GM19043 (cell line): ENCODE results near the gene KHSRP.
"Not testable (repeated sequence)": the region's sequence is repeated elsewhere in the genome, so short reads cannot be mapped to it uniquely, and the experiment has no call there.

Source experiments
- ATAC-seq: cut with Tn5 transposase; IDR thresholded peaks from one replicate; pipeline ENCODE4 v1.9.1; 2021; ENCODE audit warnings: low read depth; ENCODE audit not compliant: unreplicated experiment

Gene KHSRP

GRCh38 chr19:6451583-6452222 lies 27.1 kb upstream of the KHSRP start:
- no peak for ATAC-seq

DNA sequence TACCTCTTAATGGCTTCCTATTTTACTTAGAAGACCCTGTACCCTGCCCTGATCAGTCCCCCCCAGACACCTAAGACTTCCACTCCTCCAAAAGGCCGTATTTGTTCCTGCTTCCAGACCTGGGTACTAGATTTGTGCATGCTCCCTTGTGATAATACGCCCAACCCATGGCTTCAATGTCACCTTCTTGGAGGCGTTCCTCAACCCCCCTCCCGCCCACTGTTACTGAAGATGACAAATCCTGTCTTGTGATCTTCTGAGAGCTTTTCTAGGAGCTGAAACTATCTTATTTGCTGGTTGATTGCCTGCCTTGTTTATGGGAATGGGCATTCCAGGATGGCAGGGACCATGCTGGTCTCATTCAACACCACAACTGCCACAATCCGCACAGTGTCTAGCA lies 25.6 kb upstream of the KHSRP start:
- ATAC-seq = no peak

GRCh38 chr19:6448045-6448444 lies 23.4 kb upstream of the KHSRP start:
- ATAC-seq = no peak

DNA sequence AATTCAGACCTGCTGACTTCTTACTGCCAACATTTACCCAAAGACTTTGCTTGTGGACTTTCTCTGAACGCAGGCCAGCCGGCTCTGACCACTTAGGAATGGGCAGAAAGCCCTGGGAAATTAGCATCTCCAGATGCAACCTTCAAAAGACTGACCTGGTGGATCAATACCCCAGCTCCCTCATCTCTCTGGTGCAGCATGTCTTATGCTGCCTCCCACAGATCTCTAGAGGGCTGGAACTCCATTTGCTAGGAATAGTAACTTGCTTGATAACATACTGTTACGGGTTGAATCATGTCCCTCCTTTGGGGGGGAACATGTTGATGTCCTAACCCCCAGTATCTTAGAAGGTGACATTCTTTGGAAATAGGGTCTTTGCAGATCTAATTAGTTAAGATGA lies 21.8 kb upstream of the KHSRP start:
- ATAC-seq = no peak

DNA sequence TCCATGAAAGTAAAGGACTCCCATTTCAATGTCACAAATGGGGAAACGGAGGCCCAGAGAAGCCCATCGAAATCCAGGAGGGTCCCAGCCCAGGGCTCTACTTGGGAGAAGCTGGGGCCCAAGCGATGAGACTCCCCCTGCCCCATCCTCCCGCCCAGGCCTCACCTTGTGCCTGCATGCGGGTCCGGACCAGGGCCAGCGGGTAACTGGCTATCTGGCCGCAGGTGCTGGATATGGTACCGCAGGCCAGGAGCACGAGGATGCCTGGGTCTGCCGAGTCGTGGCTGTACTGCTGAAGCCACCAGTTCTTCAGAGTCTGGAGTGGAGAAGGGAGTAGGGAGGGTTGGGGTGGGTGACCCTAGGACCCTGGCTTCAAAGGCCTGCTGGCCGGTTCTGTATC lies 19.4 kb upstream of the KHSRP start:
- ATAC-seq = no peak

- ATAC-seq = no peak
Measured at GRCh38 chr19:6442087-6442688, 17.6 kb upstream of the KHSRP start.

- no peak for ATAC-seq
Measured at GRCh38 chr19:6440905-6441304, 16.3 kb upstream of the KHSRP start.

DNA sequence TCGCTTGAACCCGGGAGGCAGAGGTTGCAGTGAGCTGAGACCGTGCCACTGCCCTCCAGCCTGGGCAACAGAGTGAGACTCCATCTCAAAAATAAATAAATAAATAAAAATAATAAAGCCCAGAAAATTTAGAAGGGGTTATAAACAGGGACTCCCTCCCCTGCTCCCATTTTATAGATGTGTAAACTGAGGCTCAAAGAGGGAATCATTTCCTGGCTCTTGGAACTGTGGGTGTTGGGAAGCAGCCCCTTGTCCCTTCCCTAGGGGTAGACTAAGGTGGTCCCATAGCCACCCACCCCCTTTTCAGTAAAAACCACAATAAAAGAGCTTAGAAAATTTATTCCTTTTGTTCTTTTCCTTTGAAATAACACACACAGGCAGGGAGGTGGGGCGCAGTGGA lies 15.1 kb upstream of the KHSRP start:
- no peak for ATAC-seq

- ATAC-seq = no peak
Measured at GRCh38 chr19:6433663-6434062, 9.1 kb upstream of the KHSRP start, which contains the start of gene SLC25A41. Gene SLC25A41, minus strand, starts transcription at chr19:6433763. Its CDS starts 70 bp downstream, at chr19:6433693.

DNA sequence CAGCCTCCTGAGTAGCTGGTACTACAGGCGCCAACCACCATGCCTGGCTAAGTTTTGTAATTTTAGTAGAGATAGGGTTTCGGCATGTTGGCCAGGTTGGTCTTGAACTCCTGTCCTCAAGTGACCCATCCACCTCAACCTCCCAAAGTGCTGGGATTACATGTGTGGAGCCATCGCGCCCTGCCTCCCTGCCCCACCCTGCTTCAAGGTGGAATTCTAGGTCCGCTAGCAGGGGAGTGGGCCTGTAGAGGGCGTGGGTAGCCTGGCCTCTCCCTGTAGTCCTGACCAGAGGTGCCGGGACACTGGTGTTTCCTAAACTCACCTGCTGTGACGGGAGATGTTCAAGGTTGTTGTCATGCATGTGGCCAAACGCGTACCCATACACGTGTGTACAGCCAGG lies 8.6 kb upstream of the KHSRP start:
- ATAC-seq = no peak

- no peak for ATAC-seq
Measured at GRCh38 chr19:6431891-6432290, 7.3 kb upstream of the KHSRP start.

GRCh38 chr19:6429419-6430221 lies 5.0 kb upstream of the KHSRP start:
- no peak for ATAC-seq

DNA sequence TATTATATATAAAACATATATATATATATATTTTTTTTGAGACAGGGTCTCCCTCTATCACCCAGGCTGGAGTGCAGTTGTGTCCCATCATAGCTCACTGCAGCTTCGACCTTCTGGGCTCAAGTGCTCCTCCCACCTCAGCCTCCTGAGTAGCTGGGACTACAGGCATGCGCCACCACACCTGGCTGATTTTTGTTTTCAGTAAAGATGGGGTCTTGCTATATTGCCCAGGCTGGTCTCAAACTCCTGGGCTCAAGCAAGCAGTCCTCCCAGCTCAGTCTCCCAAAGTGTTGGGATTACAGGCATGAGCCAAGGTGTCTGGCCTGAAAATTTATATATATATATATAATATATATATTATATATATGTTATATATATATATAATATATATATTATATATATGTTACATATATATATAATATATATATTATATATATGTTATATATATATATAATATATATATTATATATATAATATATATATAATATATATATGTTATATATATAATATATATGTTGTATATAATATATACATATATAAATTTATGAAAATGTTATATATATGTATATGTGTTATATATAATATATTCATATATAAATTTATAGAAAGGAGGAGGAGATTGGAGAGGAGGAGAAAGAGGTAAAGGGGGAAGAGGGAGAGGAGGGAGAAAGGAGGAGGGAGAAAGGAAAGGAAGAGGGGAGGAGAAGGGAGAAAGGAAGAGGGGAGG lies 4.2 kb upstream of the KHSRP start:
- ATAC-seq = not testable (repeated sequence)

DNA sequence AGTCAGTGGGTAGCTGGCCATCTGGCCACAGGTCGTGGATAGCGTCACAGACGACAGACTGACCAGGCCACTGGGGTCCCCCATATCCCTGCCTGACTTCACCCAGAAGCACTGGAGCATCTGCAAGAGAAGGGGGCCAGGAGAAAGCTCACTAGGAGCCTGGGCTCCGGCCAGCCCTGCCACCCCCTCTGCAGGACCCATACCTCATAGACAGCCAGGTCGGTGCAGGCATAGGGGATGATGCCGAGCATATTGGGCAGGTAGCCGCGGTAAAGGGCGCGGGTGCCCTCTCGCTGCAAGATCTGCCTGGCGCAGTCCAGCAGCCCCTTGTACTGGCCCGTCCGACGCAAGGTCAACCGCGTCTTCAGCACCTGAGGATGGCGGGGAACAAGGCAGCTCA lies 2.5 kb upstream of the KHSRP start:
- no peak for ATAC-seq

- no peak for ATAC-seq
Measured at GRCh38 chr19:6425732-6426620, 1.4 kb upstream of the KHSRP start.

DNA sequence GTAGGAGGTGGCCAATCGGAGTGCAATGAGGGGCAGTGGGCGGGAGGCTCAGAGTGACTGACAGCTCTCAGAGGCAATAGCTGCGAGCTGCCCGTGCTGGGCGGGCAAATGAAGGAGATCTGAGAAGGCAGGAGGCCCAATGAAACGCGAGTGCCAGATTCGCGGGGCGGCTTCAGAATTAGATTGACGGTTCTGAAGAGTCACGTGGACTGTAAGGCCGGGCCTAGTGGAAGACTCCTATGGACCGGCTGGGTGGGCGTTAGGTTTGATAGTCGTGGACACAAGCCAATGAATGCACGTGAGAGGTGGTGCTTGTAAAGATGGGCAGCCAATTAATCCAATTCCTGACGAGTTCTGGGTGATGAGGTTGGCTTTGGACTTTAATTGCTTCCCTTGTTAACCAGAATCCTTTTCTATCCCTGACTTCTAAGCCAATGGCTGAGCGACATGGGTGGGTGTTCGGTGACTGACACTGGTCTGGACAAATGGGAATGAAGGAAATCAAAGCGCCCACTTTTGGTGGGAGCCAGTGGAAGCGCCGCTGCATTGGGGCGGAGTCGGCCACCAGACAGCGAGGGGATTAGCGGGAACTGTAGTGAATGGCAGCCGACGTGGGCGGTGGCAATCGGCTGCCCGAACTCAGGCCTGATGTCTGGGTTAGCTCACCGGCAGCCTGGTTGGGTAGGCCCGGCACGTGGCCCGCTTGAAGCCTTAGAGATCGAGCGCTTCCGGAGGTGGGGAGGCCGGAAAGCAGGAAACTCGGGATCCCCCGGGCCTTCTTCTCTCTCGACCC lies 524 bp upstream of the KHSRP start:
- peak; percentile 82 for ATAC-seq

DNA sequence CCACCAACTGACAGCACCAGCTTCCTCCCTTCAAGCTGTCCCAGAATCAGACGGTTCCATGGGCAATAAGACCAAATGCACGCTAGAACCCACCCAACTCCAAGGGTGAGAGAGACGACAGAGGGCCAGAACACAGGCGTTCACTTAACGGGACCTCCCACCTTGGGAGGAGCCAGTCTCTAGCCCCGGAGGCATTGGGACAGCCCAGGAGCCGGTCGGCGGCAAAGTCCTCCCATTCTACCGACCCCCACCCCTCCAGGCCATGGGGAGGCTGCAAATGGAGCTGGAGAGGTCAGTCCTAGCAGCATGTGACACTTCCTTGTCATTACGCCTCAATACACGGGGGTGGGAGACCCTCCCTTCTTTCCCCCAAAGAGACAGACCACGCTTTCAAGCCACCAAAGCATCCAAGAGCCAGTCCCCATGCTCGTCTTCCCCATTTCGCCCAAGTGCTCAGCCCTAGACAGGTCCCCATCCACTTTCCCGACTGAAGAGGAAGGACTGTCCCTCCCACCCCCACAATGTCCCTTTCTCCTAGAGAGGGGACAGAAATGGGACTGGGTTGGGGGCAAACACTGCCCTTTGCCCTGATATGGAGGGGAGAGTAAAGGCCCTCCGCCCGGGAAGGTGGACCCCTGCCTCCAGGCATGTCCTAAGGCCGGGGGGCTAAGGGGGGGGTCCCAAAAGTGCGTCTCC lies 964 bp downstream of the KHSRP start:
- ATAC-seq = no peak

- no peak for ATAC-seq
Measured at GRCh38 chr19:6421075-6422014, 3.3 kb downstream of the KHSRP start.
